HG03025 (cell line): ENCODE measurements around the gene PPP1R7.
"Not testable (repeated sequence)": the region's sequence is repeated elsewhere in the genome, so short reads cannot be mapped to it uniquely, and the experiment has no call there.

Experiments
- ATAC-seq: cut with Tn5 transposase; IDR thresholded peaks from one replicate; pipeline ENCODE4 v1.9.1; 2021; ENCODE audit warnings: mild to moderate bottlenecking, moderate library complexity; ENCODE audit not compliant: unreplicated experiment, low FRiP score

Gene PPP1R7, protein sequence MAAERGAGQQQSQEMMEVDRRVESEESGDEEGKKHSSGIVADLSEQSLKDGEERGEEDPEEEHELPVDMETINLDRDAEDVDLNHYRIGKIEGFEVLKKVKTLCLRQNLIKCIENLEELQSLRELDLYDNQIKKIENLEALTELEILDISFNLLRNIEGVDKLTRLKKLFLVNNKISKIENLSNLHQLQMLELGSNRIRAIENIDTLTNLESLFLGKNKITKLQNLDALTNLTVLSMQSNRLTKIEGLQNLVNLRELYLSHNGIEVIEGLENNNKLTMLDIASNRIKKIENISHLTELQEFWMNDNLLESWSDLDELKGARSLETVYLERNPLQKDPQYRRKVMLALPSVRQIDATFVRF

GRCh38 chr2:241149925-241150659 is at the start of gene PPP1R7:
Gene PPP1R7 (plus strand): TSS chr2:241150467. CDS start chr2:241150496, 29 bp downstream.
- ATAC-seq: peak; percentile 61

DNA sequence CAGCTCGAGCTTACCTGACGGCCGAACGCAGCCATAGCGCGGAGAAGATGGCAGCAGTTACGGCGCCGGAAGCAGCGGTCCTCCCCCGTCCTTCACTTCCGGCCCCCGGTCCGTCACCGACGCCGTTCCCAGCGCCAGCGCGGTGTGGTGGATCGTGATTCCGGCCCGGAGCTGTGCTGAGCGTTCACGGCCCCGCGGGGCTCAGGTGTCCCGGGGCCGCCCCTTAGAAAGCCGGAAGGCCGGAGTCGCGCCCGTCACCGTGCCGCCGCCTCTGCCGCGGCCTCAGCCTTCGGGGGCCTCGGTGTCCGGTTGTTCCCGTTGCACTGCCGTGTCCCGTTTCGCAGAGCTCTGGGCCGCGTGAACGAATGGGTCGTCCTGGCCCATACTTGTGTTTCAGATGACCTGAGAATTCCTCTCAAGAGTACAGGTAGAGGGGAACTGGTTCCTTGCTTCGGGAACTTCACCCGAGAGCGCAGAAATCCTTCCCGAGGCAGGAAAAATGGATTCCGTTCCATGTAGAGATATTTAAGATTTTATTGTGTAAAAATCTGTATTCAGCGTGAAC is 47.9 kb upstream of the PPP1R7 start, which contains the start of gene MTERF4:
Gene MTERF4, minus strand, starts transcription at position 49 of the 565 bp plus-strand sequence. Its CDS starts 14 bp downstream, at position 35.
- ATAC-seq: peak; percentile 72

GRCh38 chr2:241103176-241103595 is 47.1 kb upstream of the PPP1R7 start:
- no peak for ATAC-seq

DNA sequence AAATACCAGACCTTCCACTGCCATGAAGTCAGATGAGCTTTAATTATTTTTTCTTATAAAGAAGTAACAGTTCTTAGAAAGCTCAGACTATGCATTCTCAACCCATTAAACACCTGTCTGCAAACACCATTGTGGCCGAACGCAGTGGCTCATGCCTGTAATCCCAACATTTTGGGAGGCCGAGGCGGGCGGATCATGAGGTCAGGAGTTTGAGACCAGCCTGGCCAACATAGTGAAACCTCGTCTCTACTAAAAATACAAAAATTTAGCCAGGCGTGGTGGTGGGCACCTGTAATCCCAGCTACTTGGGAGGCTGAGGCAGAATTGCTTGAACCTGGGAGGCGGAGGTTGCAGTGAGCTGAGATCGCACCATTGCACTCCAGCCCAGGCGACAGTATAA is 45.7 kb upstream of the PPP1R7 start:
- ATAC-seq: not testable (repeated sequence)

DNA sequence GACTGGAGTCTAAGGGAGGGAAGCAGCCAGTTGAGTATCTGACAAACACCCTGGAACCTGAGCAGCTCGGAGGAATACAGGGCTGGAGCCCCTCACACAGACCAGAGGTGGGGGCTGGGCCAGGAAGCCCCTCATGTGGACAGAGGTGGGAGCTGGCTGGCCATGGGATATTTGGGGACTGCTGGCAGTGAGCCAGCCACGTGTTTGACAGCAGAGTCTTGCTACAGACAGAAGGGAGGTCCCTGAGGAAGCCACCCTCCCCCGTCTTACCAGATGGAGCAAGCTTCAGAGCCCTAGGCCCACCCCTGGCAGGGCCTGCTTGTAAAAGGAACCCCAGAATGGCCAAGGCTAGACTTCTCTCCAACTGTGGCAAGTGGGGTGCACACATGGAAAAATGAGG is 44.6 kb upstream of the PPP1R7 start:
- ATAC-seq: no peak

- no peak for ATAC-seq
These were observed 43.1 kb upstream of the PPP1R7 start for GRCh38 chr2:241107031-241107783.

DNA sequence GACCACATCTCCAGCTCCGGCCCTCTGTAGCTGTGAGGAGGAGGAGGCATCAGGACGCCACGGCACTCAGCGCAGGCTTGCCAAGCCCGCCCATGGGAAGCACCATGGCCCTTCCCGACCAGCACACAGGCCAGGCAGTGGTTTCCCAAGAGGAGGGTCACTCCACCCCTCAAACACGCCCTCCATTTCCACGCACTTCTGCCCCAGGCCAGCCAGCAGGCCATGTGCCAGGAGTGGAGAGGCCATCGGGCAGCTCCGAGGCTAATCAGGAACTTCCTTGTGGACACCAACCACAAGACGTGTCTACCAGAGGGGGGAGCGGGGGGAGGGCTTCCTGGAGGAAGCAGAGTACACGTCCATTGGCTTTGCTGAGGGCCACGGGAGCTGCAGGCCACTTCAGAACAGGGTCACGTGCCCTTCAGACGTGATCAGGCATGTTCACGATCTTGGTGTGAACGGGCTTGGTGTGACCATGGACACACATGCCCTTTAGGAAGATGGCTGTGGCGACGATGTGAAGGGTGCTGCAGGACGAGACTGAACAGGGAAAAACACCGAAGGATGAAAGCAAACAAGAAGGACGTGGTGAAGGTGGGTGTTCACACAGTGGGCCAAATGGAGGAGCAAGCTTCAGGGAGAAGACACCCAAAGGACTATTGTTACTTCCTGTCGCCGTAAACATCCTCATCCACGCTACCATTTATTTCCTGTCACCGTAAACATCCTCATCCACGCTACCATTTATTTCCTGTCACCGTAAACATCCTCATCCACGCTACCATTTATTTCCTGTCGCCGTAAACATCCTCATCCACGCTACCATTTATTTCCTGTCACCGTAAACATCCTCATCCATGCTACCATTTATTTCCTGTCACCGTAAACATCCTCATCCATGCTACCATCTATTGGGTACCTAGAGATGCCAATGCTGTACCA is 41.7 kb upstream of the PPP1R7 start:
- ATAC-seq: no peak

GRCh38 chr2:241109210-241110088 is 40.8 kb upstream of the PPP1R7 start:
- no peak for ATAC-seq

DNA sequence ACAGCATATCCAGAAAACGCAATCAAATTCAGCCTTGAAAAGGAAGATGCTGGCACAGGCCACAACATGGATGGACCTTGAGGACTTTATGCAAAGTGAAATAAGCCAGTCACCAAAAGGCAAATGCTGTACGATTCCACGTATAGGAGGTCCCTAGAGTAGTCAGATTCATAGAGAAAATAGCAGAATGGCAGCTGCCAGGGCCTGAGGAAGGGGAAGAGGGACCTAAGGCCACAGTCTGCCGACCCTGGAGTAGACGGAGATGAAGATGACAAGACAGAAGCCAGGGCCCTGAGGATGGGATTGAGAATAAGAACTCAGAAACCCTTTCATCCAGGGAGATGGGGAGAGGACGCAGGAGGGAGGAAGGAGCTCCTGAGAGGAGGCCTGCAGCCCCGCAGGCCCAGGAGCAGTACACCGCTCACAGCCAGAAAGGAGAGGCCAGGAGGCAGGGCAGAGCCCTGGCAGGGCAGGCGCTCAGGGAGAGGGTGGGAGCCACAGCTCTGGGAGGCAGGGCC is 40.1 kb upstream of the PPP1R7 start:
- no peak for ATAC-seq

- ATAC-seq: no peak
These were observed 39.4 kb upstream of the PPP1R7 start for GRCh38 chr2:241110607-241111439.

GRCh38 chr2:241111440-241111805 is 38.8 kb upstream of the PPP1R7 start:
- ATAC-seq: no peak

GRCh38 chr2:241112046-241112445 is 38.2 kb upstream of the PPP1R7 start:
- no peak for ATAC-seq

DNA sequence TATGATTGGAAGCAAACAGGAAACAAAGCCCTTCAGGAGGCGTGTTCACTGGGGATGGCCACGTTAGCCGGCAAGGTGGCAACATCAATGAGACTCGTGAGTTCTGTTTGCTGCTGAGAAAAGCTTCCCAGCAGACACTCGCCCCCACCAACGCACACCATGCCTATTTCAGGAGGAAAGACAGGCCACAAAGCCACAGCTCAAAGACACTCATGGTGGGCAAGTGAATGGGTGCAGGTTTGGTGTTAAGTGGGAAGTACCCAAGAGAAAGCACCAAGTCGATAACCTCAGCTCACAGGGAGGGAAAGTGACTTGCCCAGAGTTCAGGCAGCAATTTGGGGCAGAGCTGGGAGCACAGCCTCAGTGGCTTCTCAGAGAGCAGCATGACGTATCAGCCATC is 37.7 kb upstream of the PPP1R7 start:
- ATAC-seq: no peak

GRCh38 chr2:241114836-241115235 is 35.4 kb upstream of the PPP1R7 start:
- no peak for ATAC-seq

DNA sequence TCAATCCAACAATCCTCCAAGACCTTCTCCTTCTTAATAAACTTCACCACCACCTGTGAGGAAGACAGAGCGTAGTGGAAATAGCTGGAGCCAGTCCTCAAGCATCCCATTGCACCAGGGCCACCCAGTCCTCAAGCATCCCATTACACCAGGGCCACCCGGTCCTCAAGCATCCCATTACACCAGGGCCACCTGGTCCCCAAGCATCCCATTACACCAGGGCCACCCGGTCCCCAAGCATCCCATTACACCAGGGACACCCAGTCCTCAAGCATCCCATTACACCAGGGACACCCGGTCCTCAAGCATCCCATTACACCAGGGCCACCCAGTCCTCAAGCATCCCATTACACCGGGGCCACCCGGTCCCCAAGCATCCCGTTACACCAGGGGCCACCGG is 34.9 kb upstream of the PPP1R7 start:
- no peak for ATAC-seq

- no peak for ATAC-seq
These were observed 33.4 kb upstream of the PPP1R7 start for GRCh38 chr2:241116606-241117560.
